Lower leg skin (tissue), 4 donors: ENCODE data around the gene ARHGDIA. TPM values are rescaled to one million over a fixed set of nuclear protein-coding genes. Genes with fewer than 3 reads are reported as not detected.

Source experiments
- DNase-seq, 2 donors: peaks; one replicate each; pipeline ENCODE4 v3.0.0-alpha.2; 2019; ENCODE audit warnings: low spot score in 2 of 2
- H3K4me3 ChIP-seq: fragments of 200-600 bp; sonication (generic); 2 replicates; pipeline ENCODE4 v1.5.1; 2017; ENCODE audit warnings: mild to moderate bottlenecking, low read depth; ENCODE audit not compliant: poor library complexity, severe bottlenecking
- POLR2A ChIP-seq, 2 donors: fragments of 450-650 bp; IDR thresholded peaks; one replicate each; pipeline ENCODE4 v1.6.1; 2016 to 2017; ENCODE audit warnings: antibody characterized with exemption in 2 of 2, mild to moderate bottlenecking in 1 of 2, moderate library complexity in 1 of 2
- whole genome bisulfite sequencing, 2 donors: methylation state at CpG; one replicate each; pipeline ENCODE4 v1.1.5; 2018; 5-methylcytosine and 5-hydroxymethylcytosine counted together
- intact Hi-C: fragments of 100-400 bp; cut with DNase I; formaldehyde crosslinking; loops from one replicate; pipeline ENCODE4 v1.15.0; 2023; ENCODE audit warnings: low total_unique reads
- total RNA-seq, 4 donors: library from RNA; depleted of rRNA; stranded (reverse); fragments of >200 nt; gene quantifications; one replicate each; pipeline ENCODE4 v1.1.0, GENCODE V29; 2016
- TF ChIP-seq, protein P1 (sequence below), 3 donors: fragments of 450-650 bp; IDR thresholded peaks; one replicate each; pipeline ENCODE4 v1.5.1; 2016; ENCODE audit warnings: antibody characterized with exemption in 3 of 3, mild to moderate bottlenecking in 3 of 3, moderate library complexity in 2 of 3

Gene ARHGDIA
- total RNA-seq, 4 donors from 2014 or later: 144 to 280 (median 201) TPM

GRCh38 chr17:81899514-81900166, 28.5 kb upstream of the ARHGDIA start:
- intact Hi-C loops: no loop called here
- TF ChIP-seq, protein P1, sequence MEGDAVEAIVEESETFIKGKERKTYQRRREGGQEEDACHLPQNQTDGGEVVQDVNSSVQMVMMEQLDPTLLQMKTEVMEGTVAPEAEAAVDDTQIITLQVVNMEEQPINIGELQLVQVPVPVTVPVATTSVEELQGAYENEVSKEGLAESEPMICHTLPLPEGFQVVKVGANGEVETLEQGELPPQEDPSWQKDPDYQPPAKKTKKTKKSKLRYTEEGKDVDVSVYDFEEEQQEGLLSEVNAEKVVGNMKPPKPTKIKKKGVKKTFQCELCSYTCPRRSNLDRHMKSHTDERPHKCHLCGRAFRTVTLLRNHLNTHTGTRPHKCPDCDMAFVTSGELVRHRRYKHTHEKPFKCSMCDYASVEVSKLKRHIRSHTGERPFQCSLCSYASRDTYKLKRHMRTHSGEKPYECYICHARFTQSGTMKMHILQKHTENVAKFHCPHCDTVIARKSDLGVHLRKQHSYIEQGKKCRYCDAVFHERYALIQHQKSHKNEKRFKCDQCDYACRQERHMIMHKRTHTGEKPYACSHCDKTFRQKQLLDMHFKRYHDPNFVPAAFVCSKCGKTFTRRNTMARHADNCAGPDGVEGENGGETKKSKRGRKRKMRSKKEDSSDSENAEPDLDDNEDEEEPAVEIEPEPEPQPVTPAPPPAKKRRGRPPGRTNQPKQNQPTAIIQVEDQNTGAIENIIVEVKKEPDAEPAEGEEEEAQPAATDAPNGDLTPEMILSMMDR (IDR thresholded peaks at IDR 0.05): no peak
- TF ChIP-seq POLR2A (IDR thresholded peaks at IDR 0.05): no peak

GRCh38 chr17:81898885-81899284, 27.7 kb upstream of the ARHGDIA start:
- no peak overlapping the region for H3K4me3 ChIP-seq
- no peak for DNase-seq
- TF ChIP-seq, protein P1 (IDR thresholded peaks at IDR 0.05): no peak
- 60 to 97% methylated on average over 1 to 7 of the region's 9 CpGs for WGBS, 2 donors
- intact Hi-C loops: no loop called here

More at GRCh38 chr17:81899514-81900166, 28.5 kb upstream of the ARHGDIA start:
- 90 to 95% methylated on average over 22 of the region's 22 CpGs for WGBS, 2 donors
- no peak for DNase-seq
- no peak overlapping the region for H3K4me3 ChIP-seq

DNA sequence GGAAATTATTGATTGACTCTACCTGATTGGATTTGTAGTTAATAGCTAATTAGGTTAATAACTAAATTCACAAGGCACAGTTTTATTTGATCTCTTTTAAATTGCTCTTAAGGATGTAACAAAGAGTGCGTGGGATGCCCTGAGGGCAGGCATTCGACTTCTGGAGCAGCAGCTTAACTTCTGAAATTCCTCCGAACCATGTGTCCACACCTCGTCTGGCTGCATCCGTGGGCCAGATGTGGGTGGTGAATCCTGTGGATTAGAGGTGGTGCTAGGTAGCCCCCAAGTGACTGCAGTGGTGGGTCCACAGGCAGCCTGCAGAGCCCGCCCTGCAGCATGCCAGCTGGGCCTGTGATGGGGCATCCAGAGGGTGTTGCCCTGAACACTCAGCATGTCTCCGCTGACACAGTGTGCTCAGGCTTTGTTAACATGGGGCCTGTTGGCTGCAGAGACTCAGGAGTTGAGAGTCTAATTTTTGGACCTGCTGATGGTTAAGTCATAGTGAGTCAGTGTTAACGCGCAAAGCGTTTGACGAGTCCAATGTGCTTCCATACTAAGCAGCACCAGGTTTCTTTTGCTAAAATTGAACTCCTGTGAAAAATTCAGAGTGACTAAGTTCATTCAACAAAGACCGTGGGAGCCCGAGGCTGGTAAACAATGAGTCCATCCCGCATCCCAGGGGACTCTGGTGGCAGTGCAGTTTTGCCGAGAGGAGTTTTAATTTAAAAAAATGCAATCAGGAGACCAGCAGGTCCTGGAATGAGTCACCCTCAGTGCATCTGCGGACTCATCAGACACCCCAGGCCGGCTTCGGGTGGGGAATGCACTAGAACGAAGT, 27.1 kb upstream of the ARHGDIA start:
- WGBS, 2 donors: 85 to 87% methylated on average over 18 to 19 of the region's 19 CpGs
- DNase-seq: no peak
- intact Hi-C loops: no loop called here
- no peak overlapping the region for H3K4me3 ChIP-seq
- TF ChIP-seq, protein P1 (IDR thresholded peaks at IDR 0.05): no peak
- TF ChIP-seq POLR2A (IDR thresholded peaks at IDR 0.05): no peak

DNA sequence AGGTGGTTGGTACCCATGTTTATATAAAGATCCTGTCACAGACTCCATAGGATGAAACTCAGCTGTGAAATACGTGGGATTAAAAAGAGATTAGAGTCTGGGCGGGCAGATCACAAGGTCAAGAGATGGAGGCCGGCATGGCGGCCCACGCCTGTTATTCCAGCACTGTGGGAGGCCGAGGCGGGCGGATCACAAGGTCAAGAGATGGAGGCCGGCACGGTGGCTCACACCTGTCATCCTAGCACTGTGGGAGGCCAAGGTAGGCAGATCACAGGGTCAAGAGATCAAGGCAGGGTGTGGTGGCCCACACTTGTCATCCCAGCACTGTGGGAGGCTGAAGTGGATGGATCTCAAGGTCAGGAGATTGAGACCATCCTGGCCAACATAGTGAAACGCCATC, 24.3 kb upstream of the ARHGDIA start:
- no peak for DNase-seq
- no peak for TF ChIP-seq POLR2A (IDR thresholded peaks at IDR 0.05)
- TF ChIP-seq, protein P1 (IDR thresholded peaks at IDR 0.05): no peak
- no peak overlapping the region for H3K4me3 ChIP-seq
- intact Hi-C loops: no loop called here
- WGBS, 2 donors: 92 to 95% methylated on average over 11 of the region's 11 CpGs

DNA sequence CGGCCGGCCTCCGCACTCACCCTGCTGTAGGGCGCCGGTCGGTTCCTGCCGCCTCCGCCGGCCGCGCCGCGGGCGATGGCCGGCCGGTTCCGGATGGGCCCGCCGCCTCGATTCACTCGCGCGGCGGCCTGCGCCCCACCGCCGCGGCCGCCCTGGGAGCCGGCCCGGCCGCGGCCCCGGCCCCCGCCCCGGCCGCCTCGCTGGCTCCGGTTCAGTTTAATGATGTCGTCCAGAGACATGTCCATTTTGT, 20.1 kb upstream of the ARHGDIA start:
- peak overlapping the region; percentile 72 for H3K4me3 ChIP-seq
- intact Hi-C loops: no loop called here
- no peak for TF ChIP-seq POLR2A (IDR thresholded peaks at IDR 0.05)
- TF ChIP-seq, protein P1 (IDR thresholded peaks at IDR 0.05): no peak
- WGBS, 2 donors: 5% methylated on average over 3 of the region's 40 CpGs; no CpG with 5 or more reads in 1 of the 2 donors
- DNase-seq: peak in 1 of 2 donors; percentile 83
